H1 (cell line): ENCODE measurements around the gene COX19. TPM values are rescaled to one million over a fixed set of nuclear protein-coding genes. Genes with fewer than 3 reads are reported as not detected.
"Not testable (repeated sequence)": the region's sequence is repeated elsewhere in the genome, so short reads cannot be mapped to it uniquely, and the experiment has no call there.

ENCODE experiments used
- CTCF ChIA-PET: fragments of 300-600 bp; sonication (Branson Sonifier 250); formaldehyde crosslinking; loops from one replicate; lab custom pipeline; 2021; ENCODE audit not compliant: partially characterized antibody; lab: Charles Lee
- POLR2A ChIA-PET: fragments of 300-600 bp; sonication (Branson Sonifier 250); formaldehyde crosslinking; loops from one replicate; lab custom pipeline; 2021; ENCODE audit warnings: inconsistent platforms; ENCODE audit not compliant: partially characterized antibody; lab: Charles Lee
- DNase-seq, 2 experiments: peaks; one replicate each; pipeline versions ENCODE4 v3.0.0 to v3.0.0-alpha.2; 2010 to 2022; ENCODE audit warnings: low spot score in 2 of 2, low read depth in 1 of 2, mixed read lengths in 1 of 2
- FAIRE-seq: peaks from 2 replicates; lab custom pipeline; 2011; peaks lifted over from hg19 to GRCh38; lab: Jason Lieb, UNC
- H2AFZ ChIP-seq: 2 replicates; pipeline ENCODE4 v1.8.1; 2012; ENCODE audit warnings: low read length, inconsistent platforms
- H2AK5ac ChIP-seq: 2 replicates; pipeline ENCODE4 v1.6.1; 2013; ENCODE audit warnings: low read depth, low read length
- H2BK120ac ChIP-seq: replicated peaks from 2 replicates; pipeline ENCODE3; 2013; ENCODE audit warnings: low read depth, low read length, inconsistent platforms
- H2BK12ac ChIP-seq: 2 replicates; pipeline ENCODE4 v1.6.1; 2013; ENCODE audit warnings: low read depth, low read length
- H2BK15ac ChIP-seq: 2 replicates; pipeline ENCODE4 v1.6.1; 2013; ENCODE audit warnings: low read length
- H2BK20ac ChIP-seq: 2 replicates; pipeline ENCODE4 v1.6.1; 2013; ENCODE audit warnings: low read length
- H2BK5ac ChIP-seq: 2 replicates; pipeline ENCODE4 v1.6.1; 2013; ENCODE audit warnings: low read depth, low read length
- H3K14ac ChIP-seq: 2 replicates; pipeline ENCODE4 v1.6.1; 2013; ENCODE audit warnings: inconsistent platforms; ENCODE audit not compliant: insufficient read length
- H3K18ac ChIP-seq: 2 replicates; pipeline ENCODE4 v1.6.1; 2013; ENCODE audit warnings: low read length; ENCODE audit errors: extremely low read depth
- H3K23ac ChIP-seq: 2 replicates; pipeline ENCODE4 v1.6.1; 2013; ENCODE audit warnings: inconsistent platforms; ENCODE audit not compliant: insufficient read length
- H3K23me2 ChIP-seq: 2 replicates; pipeline ENCODE4 v1.6.1; 2013; ENCODE audit warnings: low read depth, low read length
- H3K27ac ChIP-seq: 2 replicates; pipeline ENCODE4 v1.6.1; 2011; ENCODE audit warnings: low read depth, low read length, inconsistent platforms
- H3K27me3 ChIP-seq, 4 experiments: replicated peaks in 1 of 4; 1 replicate in 1 of 4; 2 replicates in 3 of 4; pipeline versions ENCODE4 v1.6.1 to v1.8.1; 2011 to 2013; ENCODE audit warnings: low read length in 3 of 4, mild to moderate bottlenecking in 3 of 4, inconsistent platforms in 2 of 4, mixed read lengths in 2 of 4, moderate library complexity in 1 of 4; ENCODE audit not compliant: control insufficient read depth in 3 of 4, insufficient read depth in 3 of 4; ENCODE audit errors: extremely low read depth in 1 of 4
- H3K36me3 ChIP-seq, 4 experiments: 2 replicates each; pipeline versions ENCODE4 v1.6.1 to v1.8.1; 2011 to 2013; ENCODE audit warnings: mild to moderate bottlenecking in 4 of 4, low read length in 3 of 4, moderate library complexity in 2 of 4, control low read depth in 1 of 4, inconsistent platforms in 1 of 4; ENCODE audit not compliant: insufficient read depth in 4 of 4, control insufficient read depth in 2 of 4
- H3K4ac ChIP-seq: replicated peaks from 2 replicates; pipeline ENCODE3; 2013; ENCODE audit warnings: low read length, low read depth, mixed read lengths, inconsistent platforms; ENCODE audit not compliant: insufficient read length
- H3K4me1 ChIP-seq, 4 experiments: replicated peaks in 1 of 4; 1 replicate in 1 of 4; 2 replicates in 3 of 4; pipeline versions ENCODE4 v1.6.1 to v1.8.1; 2011 to 2013; ENCODE audit warnings: low read length in 3 of 4, inconsistent platforms in 2 of 4, mixed read lengths in 1 of 4; ENCODE audit not compliant: insufficient read depth in 4 of 4, control insufficient read depth in 3 of 4
- H3K4me2 ChIP-seq, 2 experiments: 2 replicates each; pipeline versions ENCODE4 v1.6.1 to v1.8.1; 2011 to 2013; ENCODE audit warnings: low read depth in 2 of 2, low read length in 2 of 2, control low read depth in 1 of 2, inconsistent platforms in 1 of 2, mild to moderate bottlenecking in 1 of 2; ENCODE audit not compliant: insufficient read depth in 1 of 2
- H3K4me3 ChIP-seq, 4 experiments: fragments of 200-600, 300-600 bp in 1 of 4; sonication (generic), shearing (Covaris generic), sonication (Bioruptor Twin) in 1 of 4; 2 replicates each; pipeline versions ENCODE4 v1.5.1 to v1.8.1; 2011 to 2016; ENCODE audit warnings: low read length in 4 of 4, low read depth in 3 of 4, control low read depth in 2 of 4, inconsistent platforms in 2 of 4, mild to moderate bottlenecking in 2 of 4, mixed read lengths in 1 of 4, moderate library complexity in 1 of 4; ENCODE audit not compliant: insufficient read depth in 2 of 4; ENCODE audit errors: extremely low read depth in 1 of 4
- H3K56ac ChIP-seq: replicated peaks from 2 replicates; pipeline ENCODE3; 2013; ENCODE audit warnings: low read depth, mild to moderate bottlenecking, mixed read lengths, low read length, inconsistent platforms; ENCODE audit not compliant: insufficient read length
- H3K79me1 ChIP-seq: 2 replicates; pipeline ENCODE4 v1.6.1; 2013; ENCODE audit warnings: low read depth, low read length, control low read depth
- H3K79me2 ChIP-seq, 2 experiments: 2 replicates each; pipeline versions ENCODE4 v1.6.1 to v1.8.1; 2012 to 2013; ENCODE audit warnings: low read length in 2 of 2, mild to moderate bottlenecking in 2 of 2, inconsistent platforms in 1 of 2; ENCODE audit not compliant: insufficient read depth in 2 of 2, control insufficient read depth in 1 of 2
- H3K9ac ChIP-seq, 4 experiments: replicated peaks in 1 of 4; 1 replicate in 1 of 4; 2 replicates in 3 of 4; pipeline versions ENCODE4 v1.6.1 to v1.8.1; 2011 to 2013; ENCODE audit warnings: low read depth in 3 of 4, low read length in 3 of 4, control low read depth in 2 of 4, mild to moderate bottlenecking in 2 of 4, moderate library complexity in 2 of 4, inconsistent platforms in 1 of 4; ENCODE audit errors: extremely low read depth in 1 of 4
- H3K9me3 ChIP-seq, 2 experiments: 2 replicates each; pipeline versions ENCODE4 v1.6.1 to v1.8.1; 2012 to 2013; ENCODE audit warnings: mild to moderate bottlenecking in 2 of 2, moderate library complexity in 2 of 2, control low read depth in 1 of 2, inconsistent platforms in 1 of 2, low read depth in 1 of 2, low read length in 1 of 2, mixed read lengths in 1 of 2; ENCODE audit not compliant: insufficient read depth in 2 of 2
- H4K20me1 ChIP-seq, 2 experiments: replicated peaks in 1 of 2; 2 replicates each; pipeline versions ENCODE3 to v1.8.1; 2011 to 2013; ENCODE audit warnings: inconsistent platforms in 2 of 2, low read length in 2 of 2, mild to moderate bottlenecking in 1 of 2; ENCODE audit not compliant: insufficient read depth in 2 of 2, control insufficient read depth in 1 of 2
- H4K5ac ChIP-seq: 2 replicates; pipeline ENCODE4 v1.6.1; 2013; ENCODE audit warnings: low read length, low read depth, mixed read lengths, inconsistent platforms; ENCODE audit not compliant: insufficient read length
- H4K8ac ChIP-seq: 2 replicates; pipeline ENCODE4 v1.8.0; 2013; ENCODE audit warnings: mild to moderate bottlenecking, moderate library complexity, low read length, inconsistent platforms; ENCODE audit not compliant: insufficient read depth; ENCODE audit errors: extremely low read depth
- H4K91ac ChIP-seq: replicated peaks from 2 replicates; pipeline ENCODE3; 2013; ENCODE audit warnings: low read length, mixed read lengths, inconsistent platforms; ENCODE audit not compliant: insufficient read length
- BACH1 ChIP-seq: IDR thresholded peaks from 2 replicates; pipeline ENCODE4 v1.6.1; 2012; ENCODE audit warnings: low read length, improper control_type of control experiment
- WGBS, 2 experiments: shearing (Covaris generic) in 1 of 2; methylation state at CpG; one replicate each; pipeline versions ENCODE4 v1.1.6 to v1.1.7; 2013 to 2015; ENCODE audit warnings: low lambda C conversion rate in 2 of 2, mixed read lengths in 2 of 2, inconsistent platforms in 1 of 2, low coverage in 1 of 2, missing lambda C conversion rate in 1 of 2; ENCODE audit not compliant: insufficient replicate concordance in 2 of 2, insufficient coverage in 1 of 2, insufficient read length in 1 of 2; ENCODE audit errors: extremely low coverage in 1 of 2, missing lambda C conversion rate in 1 of 2; 5-methylcytosine and 5-hydroxymethylcytosine counted together
- polyA plus RNA-seq, 7 experiments: library from polyadenylated mRNA; depleted of rRNA in 3 of 7; stranded (reverse) in 5 of 7; unstranded in 2 of 7; fragments of >200 nt in 5 of 7; fragments of 200-250 nt in 2 of 7; gene quantifications; 1 replicate in 5 of 7; 2 replicates in 1 of 7; 4 replicates in 1 of 7; pipeline versions ENCODE4 v1.2.1 to v1.2.3, GENCODE V29; 2011 to 2013; ENCODE audit warnings: missing spikeins in 2 of 7, mixed read lengths in 2 of 7
- total RNA-seq: library from RNA; stranded (reverse); fragmentation: NEBNext Ultra II Directional; extraction: Animal tissue kit (Norgen Biotek cat#: 25700); gene quantifications from 2 replicates; pipeline ENCODE4 v1.2.1, GENCODE V29; 2021

The COX19 gene
- total and polyA plus RNA-seq, 2 of the 8 experiments (the other 6 are each of a cell fraction or from before 2014, with no cell fraction given), result 3.9 to 7.9 TPM

DNA sequence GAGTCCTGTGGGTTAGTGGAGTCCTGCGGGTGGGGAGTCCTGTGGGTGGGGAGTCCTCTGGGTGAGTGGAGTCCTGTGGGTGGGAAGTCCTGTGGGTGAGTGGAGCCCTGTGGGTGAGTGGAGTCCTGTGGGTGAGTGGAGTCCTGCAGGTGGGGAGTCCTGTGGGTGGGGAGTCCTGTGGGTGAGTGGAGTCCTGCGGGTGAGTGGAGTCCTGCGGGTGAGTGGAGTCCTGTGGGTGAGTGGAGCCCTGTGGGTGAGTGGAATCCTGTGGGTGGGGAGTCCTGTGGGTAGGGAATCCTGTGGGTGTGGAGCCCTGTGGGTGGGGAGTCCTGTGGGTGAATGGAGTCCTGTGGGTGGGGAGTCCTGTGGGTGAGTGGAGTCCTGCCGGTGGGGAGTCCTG lies 26.7 kb upstream of the COX19 start:
- H2BK15ac ChIP-seq, H3K18ac ChIP-seq, H4K20me1 ChIP-seq, H2BK120ac ChIP-seq, H3K79me1 ChIP-seq, H2AK5ac ChIP-seq, H4K91ac ChIP-seq, H3K4me1 ChIP-seq, POLR2A ChIA-PET, H2BK5ac ChIP-seq, H3K4me3 ChIP-seq, H3K9me3 ChIP-seq, H3K23ac ChIP-seq, H3K14ac ChIP-seq, H3K36me3 ChIP-seq, H4K5ac ChIP-seq, CTCF ChIA-PET, H3K23me2 ChIP-seq, H3K9ac ChIP-seq, DNase-seq, H2BK20ac ChIP-seq, H3K56ac ChIP-seq, H2AFZ ChIP-seq, FAIRE-seq, H3K79me2 ChIP-seq, H2BK12ac ChIP-seq, H4K8ac ChIP-seq, H3K27ac ChIP-seq, H3K4ac ChIP-seq, H3K4me2 ChIP-seq, H3K27me3 ChIP-seq: not testable (repeated sequence)
- 100% methylated on average over 2 of the region's 4 CpGs; no CpG with 5 or more reads in 1 of the 2 experiments for WGBS, 2 experiments
- TF ChIP-seq BACH1, result peak; percentile 39; the same call in 1 of the 2 replicates
